Skeletal muscle cell (primary cell): ENCODE measurements around the gene SLC24A3.

ENCODE experiments used
- DNase-seq: peaks from one replicate; pipeline ENCODE4 v3.0.0-alpha.2; 2010; ENCODE audit warnings: low read depth
- H3K4me3 ChIP-seq: 2 replicates; pipeline ENCODE4 v1.5.1; 2011; ENCODE audit warnings: low read depth, mild to moderate bottlenecking, control low read depth, low read length, moderate library complexity

The SLC24A3 gene

GRCh38 chr20:19466206-19466928, 253.9 kb downstream of the SLC24A3 start:
- H3K4me3 ChIP-seq, result no peak overlapping the region
- no peak for DNase-seq

- H3K4me3 ChIP-seq, result no peak overlapping the region
- no peak for DNase-seq
These were observed 260.9 kb downstream of the SLC24A3 start for GRCh38 chr20:19473216-19473921.

DNA sequence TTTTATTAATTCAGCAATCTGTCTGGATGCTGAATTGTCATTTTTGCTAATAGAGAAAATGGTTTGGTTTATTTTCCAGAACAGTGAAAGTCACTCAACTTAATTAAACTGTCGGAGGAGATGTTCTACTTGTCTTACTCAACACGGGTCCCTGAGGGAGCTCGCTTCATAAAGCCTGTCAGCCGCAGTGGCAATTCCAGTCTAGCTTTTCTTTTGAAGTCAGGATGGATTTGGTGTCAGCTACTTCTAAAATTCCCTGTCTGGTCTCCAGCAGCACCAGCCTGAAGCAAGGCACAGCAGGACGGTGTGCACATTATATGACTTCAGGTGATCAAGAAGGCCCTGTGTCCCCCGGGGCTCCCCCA, 261.5 kb downstream of the SLC24A3 start:
- no peak overlapping the region for H3K4me3 ChIP-seq
- DNase-seq, result no peak

DNA sequence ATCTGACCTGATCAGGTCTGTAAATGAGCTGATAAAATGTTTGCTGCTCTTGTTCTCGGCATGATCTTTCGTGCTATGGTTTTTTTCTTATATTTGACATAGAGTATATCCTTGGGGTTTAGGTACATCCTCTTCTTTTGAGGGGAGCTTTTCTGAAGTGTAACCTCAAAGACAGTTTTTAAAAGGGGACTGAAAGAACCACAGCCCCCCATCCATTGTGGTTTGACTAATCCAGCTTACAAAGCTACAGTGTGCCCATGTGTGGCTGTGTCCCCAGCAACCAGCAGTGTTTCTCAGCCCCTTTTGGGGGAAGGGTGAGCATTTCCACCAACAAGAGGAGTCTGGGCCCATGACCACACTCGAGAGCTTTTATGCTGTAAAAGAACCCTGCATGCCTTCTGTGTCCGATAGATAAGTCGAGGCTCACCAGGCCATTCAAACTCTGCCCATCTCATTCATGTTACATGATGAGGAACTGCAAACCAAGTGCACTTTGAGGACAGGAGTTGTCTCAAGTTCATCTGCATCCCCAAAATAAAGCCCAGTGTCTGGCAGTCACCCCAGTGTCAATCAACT, 266.0 kb downstream of the SLC24A3 start:
- no peak overlapping the region for H3K4me3 ChIP-seq
- no peak for DNase-seq

- DNase-seq, result no peak
- H3K4me3 ChIP-seq, result no peak overlapping the region
These were observed 270.3 kb downstream of the SLC24A3 start for GRCh38 chr20:19482726-19483125.

DNA sequence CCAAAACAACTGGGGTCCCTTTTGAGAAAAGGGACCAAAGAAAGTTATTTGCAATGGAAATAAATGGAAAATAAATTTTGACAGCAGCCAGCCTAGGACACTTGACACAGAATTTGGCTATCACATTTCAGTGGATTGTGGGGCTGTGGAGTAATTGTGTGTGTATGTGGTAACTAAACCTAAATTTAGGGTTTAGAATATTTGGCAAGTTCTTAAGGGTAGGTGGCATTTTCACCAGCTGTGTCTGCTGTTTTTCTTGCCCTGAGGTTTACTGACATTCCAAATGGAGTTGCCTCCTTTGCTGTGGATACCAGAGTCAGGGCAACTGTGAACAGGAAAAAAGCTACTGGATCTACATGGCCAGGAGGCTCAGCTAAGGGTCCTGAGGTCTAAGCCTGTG, 270.9 kb downstream of the SLC24A3 start:
- H3K4me3 ChIP-seq, result no peak overlapping the region
- DNase-seq, result no peak

DNA sequence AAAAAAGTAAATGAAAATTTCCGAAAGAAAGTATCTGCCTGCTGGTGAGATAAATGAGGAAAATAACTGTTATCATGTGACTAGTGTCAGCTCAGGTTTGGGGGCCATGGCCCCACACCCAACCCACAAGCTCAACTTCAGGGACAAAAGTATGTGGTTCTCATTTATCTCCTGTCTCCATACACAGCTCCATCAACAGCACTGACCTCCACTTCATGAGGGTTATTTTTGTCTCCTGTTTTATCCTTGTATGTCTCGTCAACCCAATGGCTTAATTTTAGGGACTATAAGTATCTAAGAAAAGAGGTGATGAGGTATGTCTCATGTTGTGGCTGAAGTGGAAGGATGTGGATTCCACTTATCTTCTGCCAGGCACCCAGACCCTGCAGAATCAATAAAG, 274.0 kb downstream of the SLC24A3 start:
- no peak overlapping the region for H3K4me3 ChIP-seq
- no peak for DNase-seq

DNA sequence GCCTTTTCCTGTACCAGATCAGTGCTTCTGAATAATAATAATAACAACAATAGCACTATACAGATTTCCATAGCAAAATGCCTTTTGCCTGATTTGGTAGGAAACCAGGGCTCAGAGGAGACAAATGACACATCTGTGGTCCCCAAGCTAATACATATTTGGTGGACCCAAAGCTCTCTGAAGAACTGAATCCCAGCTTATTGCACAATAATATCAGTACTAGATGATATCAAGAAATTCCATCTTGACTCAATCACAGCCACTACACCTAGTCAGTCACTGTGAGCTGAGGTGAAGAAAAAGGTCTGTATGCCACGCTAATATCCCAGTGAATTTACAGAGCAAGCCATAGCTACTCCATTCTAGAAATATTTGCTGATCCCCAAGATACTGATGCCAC, 275.0 kb downstream of the SLC24A3 start:
- H3K4me3 ChIP-seq, result no peak overlapping the region

DNA sequence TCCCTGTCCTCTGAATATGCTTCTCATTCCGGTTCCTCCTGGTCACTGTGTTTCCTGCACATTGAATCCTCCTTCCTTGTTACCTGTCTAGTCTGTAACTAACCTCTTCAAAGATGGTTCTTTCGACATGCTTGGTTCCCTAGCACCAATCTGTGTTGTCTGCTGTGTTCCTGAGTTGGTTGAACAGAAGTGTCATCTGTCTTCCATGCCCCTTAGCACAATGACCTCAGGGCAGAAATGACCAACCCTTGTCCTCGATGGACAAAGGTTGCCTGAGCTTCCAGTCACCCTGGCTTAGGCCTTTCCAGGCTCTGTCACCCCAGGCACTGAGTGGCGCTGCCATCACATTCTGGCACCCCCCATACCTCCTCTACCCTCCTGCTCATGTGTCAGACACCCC, 278.8 kb downstream of the SLC24A3 start:
- no peak for DNase-seq
- no peak overlapping the region for H3K4me3 ChIP-seq

More for the DNA sequence above, 275.0 kb downstream of the SLC24A3 start:
- no peak for DNase-seq

DNA sequence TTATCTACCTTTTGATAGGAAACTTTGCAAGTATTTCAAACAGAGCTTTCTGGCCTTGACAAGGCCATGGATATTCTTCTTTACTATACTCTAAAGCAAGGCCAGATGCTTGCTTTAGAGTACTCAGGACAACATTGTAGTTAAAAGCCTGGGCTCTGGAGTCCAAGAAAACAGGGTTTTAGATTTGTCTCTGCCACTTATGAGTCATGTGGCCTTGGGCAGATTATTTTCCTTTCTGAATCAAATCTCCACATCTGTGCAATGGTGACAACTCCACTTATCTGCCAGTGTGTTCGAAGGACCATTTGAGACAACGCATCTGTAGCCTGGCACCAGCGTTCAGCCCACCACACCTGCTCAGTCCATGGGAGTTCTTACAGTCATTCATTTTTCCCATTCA, 279.7 kb downstream of the SLC24A3 start:
- H3K4me3 ChIP-seq, result no peak overlapping the region
- DNase-seq, result no peak

GRCh38 chr20:19492687-19493336, 280.4 kb downstream of the SLC24A3 start:
- H3K4me3 ChIP-seq, result no peak overlapping the region
- DNase-seq, result no peak

GRCh38 chr20:19493794-19494495, 281.5 kb downstream of the SLC24A3 start:
- no peak for DNase-seq
- H3K4me3 ChIP-seq, result no peak overlapping the region

DNA sequence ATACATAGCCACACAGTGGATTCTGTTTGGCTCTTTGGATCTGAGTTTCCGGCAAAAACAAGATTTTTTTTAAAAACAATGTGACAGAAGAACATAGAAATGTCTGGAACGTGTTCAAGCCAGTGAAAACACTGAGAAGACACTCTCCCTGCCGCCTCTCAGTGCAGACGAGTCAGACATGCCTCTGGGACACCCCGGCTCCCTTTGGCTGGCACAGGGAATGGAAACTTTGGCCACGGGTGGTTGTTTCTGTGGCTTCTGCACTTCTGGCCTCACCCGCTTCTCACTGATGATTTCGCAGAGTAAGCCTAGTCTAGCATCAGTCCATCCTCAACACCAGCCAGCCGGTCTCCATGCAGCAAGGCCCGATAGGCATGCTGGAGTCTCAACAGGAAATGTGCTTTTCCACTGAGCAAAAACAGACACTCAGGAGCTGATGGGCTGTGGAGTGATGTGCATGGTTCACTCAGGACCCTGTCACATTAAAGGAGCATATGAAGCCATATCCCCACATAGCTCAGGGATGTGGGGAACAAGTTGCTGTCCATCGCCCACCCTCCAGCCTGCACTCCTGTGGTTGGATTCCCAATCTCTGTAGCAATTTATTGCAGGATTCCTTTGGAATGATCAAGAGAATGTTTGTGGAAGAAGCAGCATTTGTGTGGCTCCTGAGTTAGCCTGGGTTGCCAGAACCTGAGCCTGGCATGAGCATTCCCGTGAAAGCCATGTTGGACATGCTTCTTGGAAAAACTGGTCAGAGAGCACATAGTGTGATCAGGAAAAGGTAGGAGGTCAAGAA, 283.7 kb downstream of the SLC24A3 start:
- no peak for DNase-seq
- H3K4me3 ChIP-seq, result no peak overlapping the region

GRCh38 chr20:19497064-19497463, 284.6 kb downstream of the SLC24A3 start:
- DNase-seq, result no peak

GRCh38 chr20:19498756-19499155, 286.3 kb downstream of the SLC24A3 start:
- DNase-seq, result no peak
- H3K4me3 ChIP-seq, result no peak overlapping the region

More at GRCh38 chr20:19497064-19497463, 284.6 kb downstream of the SLC24A3 start:
- no peak overlapping the region for H3K4me3 ChIP-seq

DNA sequence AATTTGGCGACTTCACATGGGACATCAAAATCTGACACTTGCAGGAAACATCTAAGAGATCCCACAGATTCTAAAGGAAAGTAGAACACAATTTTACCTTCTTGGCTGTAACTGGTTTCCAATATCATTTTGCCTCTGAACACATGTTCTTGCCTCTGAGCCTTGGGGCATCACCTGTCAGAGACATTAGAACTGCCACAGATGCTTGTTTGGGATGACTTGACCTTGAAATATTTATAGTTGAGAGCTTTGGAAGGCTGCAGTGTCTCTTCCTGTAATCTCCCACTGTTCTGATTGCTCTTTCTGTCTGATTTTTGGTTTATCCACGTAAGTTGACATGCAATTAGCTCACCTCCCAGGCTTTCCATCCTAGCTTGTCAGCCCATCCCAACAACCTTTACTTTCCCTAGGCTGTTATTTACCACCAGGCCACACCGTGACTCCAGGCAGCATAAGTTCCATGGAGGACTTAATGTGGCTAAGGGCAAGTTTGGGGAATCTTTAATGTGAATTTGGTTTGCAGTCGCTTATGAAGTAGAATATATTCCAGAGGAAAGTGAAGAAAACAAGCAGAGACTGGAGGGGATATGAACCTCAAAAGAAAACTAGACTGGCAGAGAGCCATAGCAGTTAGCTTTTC, 289.2 kb downstream of the SLC24A3 start:
- no peak overlapping the region for H3K4me3 ChIP-seq
- no peak for DNase-seq

GRCh38 chr20:19502169-19502568, 289.7 kb downstream of the SLC24A3 start:
- peak; percentile 4 for DNase-seq

GRCh38 chr20:19504251-19504650, 291.8 kb downstream of the SLC24A3 start:
- DNase-seq, result no peak
- H3K4me3 ChIP-seq, result no peak overlapping the region

More at GRCh38 chr20:19502169-19502568, 289.7 kb downstream of the SLC24A3 start:
- H3K4me3 ChIP-seq, result no peak overlapping the region
